ENCODE results near the gene DNAH14. TPM values are rescaled to one million over a fixed set of nuclear protein-coding genes. Genes with fewer than 3 reads are reported as not detected.
A peak's percentile ranks its signal among the peaks of the same experiment; 100 is the strongest.

Gene DNAH14
- total and polyA plus RNA-seq, 2 experiments from 2014 or later: 55.3 to 80.2 TPM

- no peaks in the 10 kb centered on the region for H3K27me3 ChIP-seq (ENCODE audit: insufficient read depth)
- H3K36me3 ChIP-seq (ENCODE audit: insufficient read depth): no peaks in the 10 kb centered on the region
- H3F3A ChIP-seq (replicated peaks; ENCODE audit: low read depth): no peaks in the 10 kb centered on the region
- Mint-ChIP-seq H3K4me1 (peaks cover 3% of the 10 kb centered on the region; the same call in 2 of the 3 replicates), H3K4me3 (no peak overlapping the region), H3K27ac (no peak overlapping the region), H3K27me3 (ENCODE audit: insufficient read depth, low read depth, poor library complexity) (no peaks in the 10 kb centered on the region), H3K9me3 (no peaks in the 10 kb centered on the region), H3K36me3 (ENCODE audit: low read depth) (no peaks in the 10 kb centered on the region)
- no peaks in the 10 kb centered on the region for H3K9me2 ChIP-seq (ENCODE audit: insufficient read depth)
- H3K4me2 ChIP-seq: no peak overlapping the region
- TF ChIP-seq REST (IDR thresholded peaks at IDR 0.05; ENCODE audit: unreplicated experiment) (no peak), CTCF (conservative IDR thresholded peaks at IDR 0.05; ENCODE audit: low read depth in 2 of 2) (peak in 1 of 2 experiments; percentile 45; a peak in 3 of 4 replicates), ZNF462 (CRISPR knock-in tag; IDR thresholded peaks at IDR 0.05) (no peak)
- ATAC-seq (no peak), DNase-seq (ENCODE audit: low spot score) (no peak)
- H3K4me1 ChIP-seq (ENCODE audit: insufficient read depth): no peaks in the 10 kb centered on the region; the same call in 1 of the 2 replicates
- no peaks in the 10 kb centered on the region for H3K79me2 ChIP-seq (replicated peaks; ENCODE audit: insufficient read depth)
- no peak overlapping the region for H2AFZ ChIP-seq
- no peaks in the 10 kb centered on the region for H4K20me1 ChIP-seq (replicated peaks; ENCODE audit: insufficient read depth)
- H3K27ac ChIP-seq (ENCODE audit: low read depth): no peak overlapping the region
- H3K4me3 ChIP-seq: no peak overlapping the region
These were observed 414.1 kb downstream of the DNAH14 start for GRCh38 chr1:225343618-225344017.

Data from GM23338 (cell line).